Stomach (tissue), 4 donors: ENCODE data around the gene KAT2A.

ENCODE experiments used
- CTCF ChIP-seq, 7 experiments: fragments of 450-650 bp in 4 of 7; fragments of 200-600 bp in 3 of 7; sonication (generic) in 3 of 7; IDR thresholded peaks; one replicate each; pipeline ENCODE4 v1.5.1; 2016 to 2019; ENCODE audit warnings: antibody characterized with exemption in 7 of 7, control low read depth in 2 of 7, mild to moderate bottlenecking in 1 of 7
- EP300 ChIP-seq: sonication (generic); formaldehyde crosslinking; IDR thresholded peaks from one replicate; pipeline ENCODE4 v1.6.1; 2017; ENCODE audit warnings: antibody characterized with exemption
- POLR2A ChIP-seq, 4 donors: fragments of 450-650 bp; IDR thresholded peaks; one replicate each; pipeline ENCODE4 v1.6.1; 2016; ENCODE audit warnings: antibody characterized with exemption in 4 of 4, control low read depth in 2 of 4, mild to moderate bottlenecking in 1 of 4, moderate library complexity in 1 of 4

DNA sequence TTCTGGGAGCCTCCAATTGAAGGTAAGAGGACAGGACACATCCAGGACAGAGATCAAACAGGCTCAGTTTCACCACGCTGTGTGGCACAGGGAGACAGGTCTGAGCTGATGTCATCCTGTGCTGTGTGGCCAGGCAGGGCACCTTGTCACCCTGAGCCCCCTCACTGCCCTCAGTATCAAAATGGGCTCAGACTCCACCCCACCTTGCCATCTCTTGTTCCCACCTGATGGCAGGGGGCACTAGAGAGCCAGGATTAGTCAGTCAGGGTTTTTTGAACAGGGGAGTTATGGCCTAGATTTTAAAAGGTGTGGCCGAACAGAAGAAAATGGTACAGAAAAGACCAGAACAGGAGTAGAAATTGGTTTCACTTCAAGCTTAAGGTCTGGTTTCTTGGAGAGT, 2.6 kb downstream of the KAT2A start:
- TF ChIP-seq CTCF (IDR thresholded peaks at IDR 0.05) = peak in 3 of 7 experiments; percentile 29 to 47 (median 38)
- no peak for TF ChIP-seq EP300
- TF ChIP-seq POLR2A (IDR thresholded peaks at IDR 0.05) = no peak
